Heart right ventricle (tissue), 16 donors: Measurements from ENCODE around the gene HADHA. TPM values are rescaled to one million over a fixed set of nuclear protein-coding genes. Genes with fewer than 3 reads are reported as not detected.

ENCODE experiments used
- ATAC-seq, 8 donors: fragments of 200-7000 bp; cut with Tn5 transposase; one replicate each; pipeline ENCODE4 v1.9.1; 2020; ENCODE audit warnings: mild to moderate bottlenecking in 8 of 8, moderate library complexity in 8 of 8, moderate number of reproducible peaks in 1 of 8
- DNase-seq, 2 donors: peaks; one replicate each; pipeline ENCODE4 v3.0.0-alpha.2; 2020
- H3K27ac ChIP-seq, 10 donors: fragments of 200-600 bp; sonication (generic) in 2 of 10; one replicate each; pipeline versions ENCODE4 v1.5.0 to v1.8.0; 2020 to 2022; ENCODE audit warnings: mild to moderate bottlenecking in 3 of 10
- H3K27me3 ChIP-seq, 7 donors: fragments of 200-600 bp; one replicate each; pipeline ENCODE4 v1.8.0; 2021 to 2022; ENCODE audit warnings: mild to moderate bottlenecking in 2 of 7
- H3K36me3 ChIP-seq, 9 donors: fragments of 200-600 bp; sonication (generic) in 1 of 9; one replicate each; pipeline versions ENCODE4 v1.5.0 to v1.8.0; 2020 to 2022; ENCODE audit warnings: mild to moderate bottlenecking in 2 of 9
- H3K4me1 ChIP-seq, 9 donors: fragments of 200-600 bp; sonication (generic) in 1 of 9; one replicate each; pipeline versions ENCODE4 v1.5.0 to v1.8.0; 2020 to 2022; ENCODE audit warnings: mild to moderate bottlenecking in 4 of 9
- H3K4me3 ChIP-seq, 10 donors: fragments of 200-600 bp; sonication (generic) in 2 of 10; one replicate each; pipeline versions ENCODE4 v1.5.0 to v1.8.0; 2020 to 2022; ENCODE audit warnings: mild to moderate bottlenecking in 7 of 10, moderate library complexity in 2 of 10
- H3K9me3 ChIP-seq, 11 donors: fragments of 200-600 bp in 10 of 11; sonication (generic) in 2 of 11; one replicate each; pipeline versions ENCODE4 v1.5.0 to v1.8.0; 2013 to 2022; ENCODE audit warnings: mild to moderate bottlenecking in 2 of 11, control low read depth in 1 of 11, moderate library complexity in 1 of 11
- WGBS, 2 donors: extraction: QIAGEN DNeasy Blood & Tissue Kit; methylation state at CpG; one replicate each; pipeline ENCODE4 v1.1.7; 2013; ENCODE audit warnings: inconsistent platforms in 1 of 2; 5-methylcytosine and 5-hydroxymethylcytosine counted together
- intact Hi-C, 10 donors: fragments of 100-400 bp; cut with DNase I; formaldehyde crosslinking; loops; one replicate each; pipeline versions ENCODE4 v1.11.1 to v1.14.2; 2022
- polyA plus RNA-seq, 2 donors: library from polyadenylated mRNA; stranded (reverse); fragments of 200-250 nt; gene quantifications; one replicate each; pipeline ENCODE4 v1.2.3, GENCODE V29; 2013
- total RNA-seq, 10 donors: library from RNA; stranded (reverse); fragmentation: NEBNext Ultra II Directional in 3 of 10; extraction: Animal tissue kit (Norgen Biotek cat#: 25700) in 3 of 10; gene quantifications; one replicate each; pipeline versions ENCODE4 v1.2.1 to v1.2.4, GENCODE V29; 2021 to 2023
- TF ChIP-seq, protein P1 (sequence below), 9 donors: fragments of 200-600 bp; sonication (generic) in 2 of 9; IDR thresholded peaks; one replicate each; pipeline versions ENCODE4 v1.5.0 to v1.8.0; 2021 to 2022; ENCODE audit warnings: antibody characterized with exemption in 9 of 9, mild to moderate bottlenecking in 5 of 9, moderate library complexity in 1 of 9
- donor health status: Arrhythmogenic right ventricular cardiomyopathy.
- donor health status: ischemic (EF 13 %, LVEDD 7.1; RV severe dilation, severe dysfunction).
- donor health status: healthy with polysubstance abuse.
- donor health status: DM: no; HTN: yes; CAD: no.
- donor health status: DM: no; HTN: no; CAD: no.
- donor health status: ischemic (EF 25% LVEDD 6.9; RV normal size, moderate dysfunction).
- donor health status: ischemic (EF 25% LVEDD 5.7; RV mildly dilated, moderate dysfunction).
- donor health status: healthy.
- donor health status: DM: yes; HTN: yes; CAD: no.
- donor health status: Ischemic cardiomyopathy.
- donor health status: ischemic (EF 35%, LVEDD 5.7; RV mildly dilated, moderate dysfunction).
- donor health status: nonischemic (EF 11% LVEDD 7.7; RV severe dilation, severe dysfunction).
- donor health status: DM: yes; HTN: yes; CAD: no.
- donor health status: PGD.
- donor health status: ischemic (EF 29% LVEDD 5.4; RV normal size, mild dysfunction).
- donor health status: nonischemic (EF 23%, LVEDD 6.1; RV moderate dilation, normal function).

HADHA gene
- total and polyA plus RNA-seq, 12 donors: 143 to 686 (median 377) TPM

- Histone ChIP-seq H3K27ac (peak overlapping the region in 5 of 10 donors; percentile 7 to 55 (median 41)), H3K4me3 (peak overlapping the region; percentile 28 to 72 (median 60)), H3K9me3 (no peaks in the 10 kb centered on the region), H3K4me1 (peaks cover 6 to 23% (median 11%) of the 10 kb centered on the region in 9 donors), H3K36me3 (no peaks in the 10 kb centered on the region), H3K27me3 (peaks cover 4 to 34% (median 19%) of the 10 kb centered on the region in 7 donors)
- intact Hi-C loops: no loop called here
- ATAC-seq (peak; percentile 41 to 64 (median 60)), DNase-seq (peak in 1 of 2 donors; percentile 41)
- 2% methylated on average over 41 to 46 of the region's 48 CpGs for WGBS, 2 donors
- TF ChIP-seq, protein P1, sequence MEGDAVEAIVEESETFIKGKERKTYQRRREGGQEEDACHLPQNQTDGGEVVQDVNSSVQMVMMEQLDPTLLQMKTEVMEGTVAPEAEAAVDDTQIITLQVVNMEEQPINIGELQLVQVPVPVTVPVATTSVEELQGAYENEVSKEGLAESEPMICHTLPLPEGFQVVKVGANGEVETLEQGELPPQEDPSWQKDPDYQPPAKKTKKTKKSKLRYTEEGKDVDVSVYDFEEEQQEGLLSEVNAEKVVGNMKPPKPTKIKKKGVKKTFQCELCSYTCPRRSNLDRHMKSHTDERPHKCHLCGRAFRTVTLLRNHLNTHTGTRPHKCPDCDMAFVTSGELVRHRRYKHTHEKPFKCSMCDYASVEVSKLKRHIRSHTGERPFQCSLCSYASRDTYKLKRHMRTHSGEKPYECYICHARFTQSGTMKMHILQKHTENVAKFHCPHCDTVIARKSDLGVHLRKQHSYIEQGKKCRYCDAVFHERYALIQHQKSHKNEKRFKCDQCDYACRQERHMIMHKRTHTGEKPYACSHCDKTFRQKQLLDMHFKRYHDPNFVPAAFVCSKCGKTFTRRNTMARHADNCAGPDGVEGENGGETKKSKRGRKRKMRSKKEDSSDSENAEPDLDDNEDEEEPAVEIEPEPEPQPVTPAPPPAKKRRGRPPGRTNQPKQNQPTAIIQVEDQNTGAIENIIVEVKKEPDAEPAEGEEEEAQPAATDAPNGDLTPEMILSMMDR (IDR thresholded peaks at IDR 0.05): peak in 2 of 9 donors; percentile 8 to 13
Observed at GRCh38 chr2:26178746-26179436, 65.5 kb downstream of the HADHA start.

DNA sequence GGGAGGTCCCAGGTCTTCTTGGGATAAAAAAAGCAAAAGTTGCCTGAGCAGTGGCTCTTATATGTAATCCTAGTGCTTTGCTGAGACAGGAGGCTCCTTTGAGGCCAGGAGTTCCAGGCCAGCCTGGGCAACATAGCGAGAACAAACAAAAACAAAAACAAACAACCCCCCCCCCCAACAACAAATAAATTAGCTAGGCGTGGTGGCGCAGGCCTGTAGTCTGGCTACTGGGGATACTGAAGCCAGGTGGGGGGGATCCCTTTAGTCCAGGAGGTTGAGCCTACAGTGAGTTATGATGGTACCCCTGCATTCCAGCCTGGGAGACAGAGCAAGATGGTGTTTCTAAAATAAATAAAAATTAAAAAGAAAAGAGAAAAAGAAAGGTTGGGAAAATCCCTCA is 66.2 kb downstream of the HADHA start:
- Histone ChIP-seq H3K9me3 (no peaks in the 10 kb centered on the region), H3K27ac (no peak overlapping the region), H3K36me3 (no peaks in the 10 kb centered on the region), H3K4me3 (peak overlapping the region in 7 of 10 donors; percentile 57 to 72 (median 62)), H3K27me3 (peaks cover 10 to 40% (median 26%) of the 10 kb centered on the region in 7 donors), H3K4me1 (peaks cover 6 to 28% (median 18%) of the 10 kb centered on the region in 9 donors)
- intact Hi-C loops: no loop called here
- TF ChIP-seq, protein P1 (IDR thresholded peaks at IDR 0.05): no peak
- no peak for DNase-seq
- ATAC-seq: no peak
- whole genome bisulfite sequencing, 2 donors: 92 to 99% methylated on average over 3 of the region's 3 CpGs

GRCh38 chr2:26177122-26177521 is 67.3 kb downstream of the HADHA start:
- intact Hi-C loops: no loop called here
- Histone ChIP-seq H3K9me3 (no peaks in the 10 kb centered on the region), H3K4me3 (no peak overlapping the region), H3K36me3 (no peaks in the 10 kb centered on the region), H3K4me1 (peaks cover 6 to 31% (median 22%) of the 10 kb centered on the region in 9 donors), H3K27me3 (peaks cover 12 to 47% (median 32%) of the 10 kb centered on the region in 7 donors), H3K27ac (no peak overlapping the region)
- TF ChIP-seq, protein P1 (IDR thresholded peaks at IDR 0.05): no peak
- 93 to 96% methylated on average over 7 of the region's 7 CpGs for WGBS, 2 donors
- DNase-seq: no peak
- no peak for ATAC-seq

- 72 to 80% methylated on average over 11 of the region's 11 CpGs for WGBS, 2 donors
- Histone ChIP-seq H3K36me3 (no peaks in the 10 kb centered on the region), H3K4me1 (peaks cover 6 to 31% (median 22%) of the 10 kb centered on the region in 9 donors), H3K27me3 (peaks cover 12 to 56% (median 39%) of the 10 kb centered on the region in 7 donors), H3K4me3 (no peak overlapping the region), H3K27ac (no peak overlapping the region), H3K9me3 (no peaks in the 10 kb centered on the region)
- ATAC-seq (no peak), DNase-seq (no peak)
- intact Hi-C loops: no loop called here
- TF ChIP-seq, protein P1 (IDR thresholded peaks at IDR 0.05): no peak
Observed at GRCh38 chr2:26176279-26176615, 68.2 kb downstream of the HADHA start.
